Myometrial cell (primary cell): ENCODE measurements around the gene PIGW. TPM values are rescaled to one million over a fixed set of nuclear protein-coding genes. Genes with fewer than 3 reads are reported as not detected.

Source experiments
- total RNA-seq: library from RNA; depleted of rRNA; stranded (reverse); fragments of >200 nt; gene quantifications from 2 replicates; pipeline ENCODE4 v1.2.3, GENCODE V29; 2015

The PIGW gene, protein sequence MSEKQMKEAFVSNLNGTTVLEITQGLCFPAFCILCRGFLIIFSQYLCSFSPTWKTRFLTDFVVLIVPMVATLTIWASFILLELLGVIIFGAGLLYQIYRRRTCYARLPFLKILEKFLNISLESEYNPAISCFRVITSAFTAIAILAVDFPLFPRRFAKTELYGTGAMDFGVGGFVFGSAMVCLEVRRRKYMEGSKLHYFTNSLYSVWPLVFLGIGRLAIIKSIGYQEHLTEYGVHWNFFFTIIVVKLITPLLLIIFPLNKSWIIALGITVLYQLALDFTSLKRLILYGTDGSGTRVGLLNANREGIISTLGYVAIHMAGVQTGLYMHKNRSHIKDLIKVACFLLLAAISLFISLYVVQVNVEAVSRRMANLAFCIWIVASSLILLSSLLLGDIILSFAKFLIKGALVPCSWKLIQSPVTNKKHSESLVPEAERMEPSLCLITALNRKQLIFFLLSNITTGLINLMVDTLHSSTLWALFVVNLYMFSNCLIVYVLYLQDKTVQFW
- total RNA-seq: 4.6 and 9.2 TPM in 2 replicates

GRCh38 chr17:36534840-36535668 is at the start of gene PIGW, which contains the start of gene MYO19:
Gene PIGW, plus strand, starts transcription at chr17:36534987. Its CDS starts 2,115 bp downstream, at chr17:36537102.
Gene MYO19, minus strand, starts transcription at chr17:36534868. Its CDS starts 2,330 bp downstream, at chr17:36532538.

DNA sequence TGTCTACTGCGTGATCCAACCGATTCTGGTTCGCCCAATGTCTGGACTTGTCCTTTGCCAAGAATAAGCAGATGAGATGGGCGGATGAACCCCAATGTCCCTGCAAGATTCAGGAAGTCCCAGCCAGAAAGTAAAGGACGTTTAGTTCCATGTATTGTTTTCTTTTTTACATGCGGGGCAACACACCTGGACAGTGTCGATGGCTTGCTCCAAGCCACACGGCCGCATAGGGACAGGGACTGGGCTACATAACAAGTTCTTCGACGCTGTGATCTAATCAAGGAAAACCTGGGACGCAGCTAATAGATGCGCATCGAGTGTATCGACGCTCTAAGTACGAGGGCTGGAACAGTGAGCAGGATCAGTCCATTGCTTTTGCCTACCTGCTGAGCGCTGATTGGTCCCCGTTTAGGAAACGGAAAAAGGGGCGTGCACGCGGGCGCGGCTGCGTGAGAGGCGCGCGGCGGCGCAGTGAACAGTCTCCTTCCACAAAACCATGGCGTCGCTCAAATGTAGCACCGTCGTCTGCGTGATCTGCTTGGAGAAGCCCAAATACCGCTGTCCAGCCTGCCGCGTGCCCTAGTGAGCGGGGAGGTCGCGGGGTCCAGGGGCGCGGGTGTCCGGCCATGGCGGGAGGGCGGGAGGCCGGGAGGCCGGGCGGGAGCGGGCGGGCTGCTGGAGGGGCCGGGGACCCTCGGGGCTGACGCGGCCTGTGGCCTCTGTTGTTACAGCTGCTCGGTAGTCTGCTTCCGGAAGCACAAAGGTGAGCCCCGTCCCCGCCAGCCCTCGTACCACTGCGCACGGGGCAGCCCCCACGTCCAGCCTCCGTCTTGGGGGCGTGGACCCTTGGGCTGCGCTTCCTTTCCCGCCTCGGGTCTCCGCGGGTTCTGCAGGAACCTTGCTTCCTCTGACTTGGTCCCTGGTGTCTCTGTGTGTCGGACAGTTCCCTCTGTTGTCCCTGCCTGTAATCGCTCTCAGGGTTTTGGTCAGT is 48.3 kb upstream of the PIGW start, which contains the start of gene ZNHIT3:
TSS of gene ZNHIT3 (plus strand) at position 478 of the 991 bp plus-strand sequence. CDS start at position 497, 19 bp downstream.

DNA sequence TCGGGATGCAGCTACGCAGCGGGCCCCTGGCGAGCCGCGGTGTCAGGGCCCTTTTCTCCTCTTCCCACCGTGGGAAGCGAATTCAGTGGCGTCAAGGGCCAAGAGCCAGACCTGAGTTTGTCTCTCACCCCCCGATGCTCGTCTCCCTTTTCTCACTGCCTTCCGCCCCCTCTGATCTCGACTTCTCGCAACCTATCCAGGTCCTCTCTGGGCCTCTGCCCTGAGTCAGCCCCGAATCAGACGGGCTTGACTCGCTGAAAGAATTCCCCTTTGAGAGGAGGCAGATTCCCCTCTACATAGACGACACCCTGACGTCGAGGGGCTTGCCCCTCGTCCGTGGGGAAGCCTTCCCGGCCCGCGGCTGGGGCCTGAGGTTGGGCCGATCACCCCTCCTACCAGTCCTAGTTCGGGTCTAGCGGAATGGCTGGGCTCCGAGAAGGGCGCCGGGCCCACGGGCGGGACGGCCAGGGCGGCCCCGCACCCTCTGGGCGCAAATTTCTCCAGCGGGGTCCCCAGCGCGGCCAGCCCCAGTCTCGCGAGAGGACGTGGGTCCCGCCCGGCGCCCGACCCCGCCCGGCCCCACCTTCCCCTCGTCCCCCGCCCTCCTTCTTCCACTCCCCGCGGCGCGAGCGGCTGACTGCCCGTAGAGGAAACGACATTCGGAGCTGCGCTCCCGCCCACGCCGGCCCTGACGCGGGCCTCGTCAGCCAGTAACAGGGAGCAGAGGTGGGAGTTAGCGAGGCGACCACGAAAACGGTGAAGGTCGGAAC is 9.7 kb downstream of the PIGW start, which contains the start of gene GGNBP2:
TSS of gene GGNBP2 (plus strand) at position 613 of the 770 bp plus-strand sequence. CDS start 806 bp downstream, outside the sequence.

Other genes starting within 250 kb of the PIGW start
- not detected in 2 replicates for gene TBC1D3G, start 211.1 kb upstream of the PIGW start, total RNA-seq
- not detected in 2 replicates for gene TBC1D3H, start 146.6 kb upstream of the PIGW start, total RNA-seq
- 37.2 and 39.7 TPM in 2 replicates for gene ZNHIT3, start 48.3 kb upstream of the PIGW start, total RNA-seq
- gene MYO19, start 119 bp upstream of the PIGW start, total RNA-seq: 47.1 and 47.3 TPM in 2 replicates
- 31.5 and 37.2 TPM in 2 replicates for gene GGNBP2, start 9.9 kb downstream of the PIGW start, total RNA-seq
- gene DHRS11, start 56.9 kb downstream of the PIGW start, total RNA-seq: 6.6 and 20.6 TPM in 2 replicates
- gene MRM1, start 66.6 kb downstream of the PIGW start, total RNA-seq: 4.9 and 7.3 TPM in 2 replicates